AG04449 (cell line): ENCODE data around the gene ANP32E.

Experiments
- CTCF ChIA-PET: fragments of 350-600 bp; formaldehyde crosslinking; extraction: SDS; loops from one replicate; lab custom pipeline; 2021; ENCODE audit warnings: antibody characterized with exemption; lab: Yijun Ruan, JAX
- POLR2A ChIA-PET: fragments of 400-600, 350-600 bp; formaldehyde crosslinking; extraction: SDS; loops from one replicate; lab custom pipeline; 2020; ENCODE audit warnings: antibody characterized with exemption, inconsistent platforms; lab: Yijun Ruan, JAX
- DNase-seq: peaks from one replicate; pipeline ENCODE4 v3.0.0-alpha.2; 2010; ENCODE audit warnings: low read depth, low spot score
- H3K4me3 ChIP-seq: 2 replicates; pipeline ENCODE4 v1.5.1; 2011; ENCODE audit warnings: low read depth, mild to moderate bottlenecking, control low read depth, low read length
- CTCF ChIP-seq: IDR thresholded peaks from one replicate; pipeline ENCODE4 v1.5.1; 2011; ENCODE audit warnings: mild to moderate bottlenecking, moderate library complexity, low read length, control low read depth, inconsistent platforms; ENCODE audit not compliant: insufficient read depth; ENCODE audit errors: missing control alignments

Gene ANP32E

GRCh38 chr1:150259758-150260669 lies 24.1 kb upstream of the ANP32E start:
- no peak for DNase-seq
- TF ChIP-seq CTCF, result no peak
- H3K4me3 ChIP-seq, result no peak overlapping the region
- CTCF ChIA-PET, result interaction anchor here (1.7 to 16.5 kb wide), 2 partner anchors 9 to 18 kb away, joined by 9 to 623 read pairs; partner anchors contain the start of genes APH1A, C1orf54 and CIART
- POLR2A ChIA-PET, result no interaction called here

- ChIA-PET POLR2A (no interaction called here), CTCF (interaction anchor here (0.6 to 16.5 kb wide), 2 partner anchors 19 to 187 kb away, joined by 3 to 623 read pairs; partner anchors contain the start of genes APH1A, C1orf54 and CIART)
- DNase-seq, result no peak
- H3K4me3 ChIP-seq, result no peak overlapping the region
- TF ChIP-seq CTCF, result no peak
Measured at GRCh38 chr1:150259217-150259616, 23.3 kb upstream of the ANP32E start.

- ChIA-PET POLR2A (interaction anchor here (0.6 to 2.6 kb wide), 5 partner anchors 11 to 25 kb away, joined by 3 to 11 read pairs (median 5); partner anchors contain the start of genes C1orf54 and CIART), CTCF (interaction anchor here (16.5 kb wide), 1 partner anchor 20 kb away, joined by 623 read pairs; the partner anchor contains the start of genes APH1A, C1orf54 and CIART)
- no peak within 1 kb of the TSS; the same call in 1 of the 2 replicates for H3K4me3 ChIP-seq
- no peak for DNase-seq
- TF ChIP-seq CTCF, result no peak
Measured at GRCh38 chr1:150257624-150258585, 22.0 kb upstream of the ANP32E start, which contains the start of gene CA14. CA14 (plus strand) TSS chr1:150257774; CDS start chr1:150258129, 355 bp downstream.

GRCh38 chr1:150256554-150257341 lies 20.8 kb upstream of the ANP32E start:
- DNase-seq, result no peak
- H3K4me3 ChIP-seq, result no peak overlapping the region; the same call in 1 of the 2 replicates
- ChIA-PET POLR2A (interaction anchor here (1.1 to 2.6 kb wide), 4 partner anchors 12 to 26 kb away, joined by 3 to 11 read pairs (median 7); partner anchors contain the start of genes APH1A, C1orf54 and CIART), CTCF (interaction anchor here (1.0 to 16.5 kb wide), 34 partner anchors 8 to 370 kb away, joined by 3 to 623 read pairs (median 5); partner anchors contain the start of genes APH1A, C1orf54, CIART and PRPF3)
- TF ChIP-seq CTCF, result no peak

GRCh38 chr1:150256198-150256553 lies 20.3 kb upstream of the ANP32E start:
- no peak for DNase-seq
- POLR2A ChIA-PET, result interaction anchor here (1.3 to 2.6 kb wide), 3 partner anchors 13 to 25 kb away, joined by 5 to 11 read pairs (median 9); partner anchors contain the start of genes APH1A and C1orf54
- no peak overlapping the region; the same call in 1 of the 2 replicates for H3K4me3 ChIP-seq
- CTCF ChIA-PET, result interaction anchor here (0.8 to 16.5 kb wide), 36 partner anchors 9 to 552 kb away, joined by 3 to 623 read pairs (median 4); partner anchors contain the start of genes APH1A, C1orf54, CIART and PRPF3
- TF ChIP-seq CTCF, result no peak
